ENCODE data around the gene RAD21L1. TPM values are rescaled to one million over a fixed set of nuclear protein-coding genes. Genes with fewer than 3 reads are reported as not detected.
"Not testable (repeated sequence)": the region's sequence is repeated elsewhere in the genome, so short reads cannot be mapped to it uniquely, and the experiment has no call there.

RAD21L1 gene
- total RNA-seq, 2 donors from 2014 or later, result 0.25 to 0.47 TPM

- no peak overlapping the region for H3K27ac Mint-ChIP-seq
- no peaks in the 10 kb centered on the region for H3K36me3 Mint-ChIP-seq
- ATAC-seq, result no peak
Observed at GRCh38 chr20:1212023-1212422, 13.8 kb upstream of the RAD21L1 start.

GRCh38 chr20:1212607-1213396 is 13.0 kb upstream of the RAD21L1 start:
- Mint-ChIP-seq H3K9me3 (no peaks in the 10 kb centered on the region), H3K27ac (no peak overlapping the region), H3K36me3 (peaks cover 0 to 5% of the 10 kb centered on the region in 2 donors)
- peak in 1 of 2 donors; percentile 72 for DNase-seq (ENCODE audit: low spot score in 2 of 2)
- peak; percentile 34 to 89 for ATAC-seq

More at GRCh38 chr20:1212023-1212422, 13.8 kb upstream of the RAD21L1 start:
- no peaks in the 10 kb centered on the region for H3K9me3 Mint-ChIP-seq
- DNase-seq (ENCODE audit: low spot score in 2 of 2), result no peak

DNA sequence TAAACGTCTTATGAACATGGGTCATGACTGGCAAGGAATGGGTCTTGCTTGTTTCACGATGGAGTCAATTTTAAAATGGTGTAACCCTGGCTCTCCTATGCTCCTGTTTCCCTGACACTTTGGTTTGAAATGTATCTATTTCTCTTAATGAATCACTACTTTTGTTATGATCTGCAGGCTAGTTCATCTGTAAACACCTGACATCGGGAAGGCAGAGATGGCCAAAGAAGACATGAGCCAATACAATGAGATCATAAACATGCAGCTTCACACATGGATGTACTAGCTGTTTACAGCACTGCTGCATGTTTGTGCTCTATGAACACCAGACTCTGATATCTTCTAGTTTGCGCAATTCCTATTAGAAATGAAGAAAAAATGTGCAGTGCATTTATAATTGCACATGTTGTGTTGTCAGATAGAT is 11.0 kb upstream of the RAD21L1 start:
- H3K36me3 Mint-ChIP-seq, result peaks cover 0 to 13% of the 10 kb centered on the region in 2 donors
- H3K27ac Mint-ChIP-seq, result peak overlapping the region; percentile 63 to 93
- H3K9me3 Mint-ChIP-seq, result peaks cover 0 to 8% of the 10 kb centered on the region in 2 donors
- DNase-seq (ENCODE audit: low spot score in 2 of 2) (no peak), ATAC-seq (peak; percentile 11 to 66)

GRCh38 chr20:1215386-1216170 is 10.3 kb upstream of the RAD21L1 start:
- H3K27ac Mint-ChIP-seq, result peak overlapping the region; percentile 63 to 93
- peaks cover 0 to 8% of the 10 kb centered on the region in 2 donors for H3K9me3 Mint-ChIP-seq
- DNase-seq (ENCODE audit: low spot score in 2 of 2), result peak in 1 of 2 donors; percentile 66
- peaks cover 0 to 13% of the 10 kb centered on the region in 2 donors for H3K36me3 Mint-ChIP-seq
- peak; percentile 80 to 92 for ATAC-seq

- not testable (repeated sequence) for ATAC-seq; DNase-seq (ENCODE audit: low spot score in 2 of 2); H3K9me3 Mint-ChIP-seq
- peaks cover 0 to 13% of the 10 kb centered on the region in 2 donors for H3K36me3 Mint-ChIP-seq
- peak overlapping the region in 1 of 2 donors; percentile 58 for H3K27ac Mint-ChIP-seq
Observed at GRCh38 chr20:1216527-1217427, 9.1 kb upstream of the RAD21L1 start.

GRCh38 chr20:1222750-1223149 is 3.1 kb upstream of the RAD21L1 start:
- H3K36me3 Mint-ChIP-seq; DNase-seq (ENCODE audit: low spot score in 2 of 2); ATAC-seq; H3K27ac Mint-ChIP-seq: not testable (repeated sequence)
- peaks cover 0 to 14% of the 10 kb centered on the region in 2 donors for H3K9me3 Mint-ChIP-seq

DNA sequence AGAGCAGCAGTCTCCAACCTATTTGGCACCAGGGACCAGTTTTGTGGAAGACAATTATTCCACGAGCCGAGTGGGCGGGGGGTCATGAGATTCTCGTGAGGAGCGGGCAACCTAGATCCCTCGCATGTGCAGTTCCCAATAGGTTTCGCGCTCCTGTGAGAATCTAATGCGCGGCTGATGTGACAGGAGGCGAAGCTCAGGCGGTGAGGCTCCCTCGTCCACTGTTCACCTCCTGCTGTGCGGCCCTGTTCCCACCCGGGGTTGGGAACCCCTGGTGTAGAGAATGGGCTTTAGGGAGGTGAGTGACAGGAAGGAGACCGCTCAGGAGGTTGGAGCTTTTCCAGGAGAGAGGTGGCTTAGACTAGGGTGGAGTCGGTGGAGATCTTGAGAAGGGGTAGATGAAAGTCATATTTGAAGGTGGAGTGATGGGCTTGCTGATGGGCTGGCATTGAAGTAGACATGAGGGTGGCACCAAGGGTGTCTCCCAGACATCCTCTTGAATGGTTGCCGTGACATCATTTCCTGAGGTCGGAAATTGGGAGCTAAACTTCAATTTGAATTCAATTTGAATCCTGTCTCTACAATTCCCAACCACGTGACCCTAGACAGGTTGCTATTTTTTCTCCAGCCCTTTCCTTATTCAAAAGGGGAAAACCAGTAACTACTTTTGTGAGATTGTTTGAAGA is 1.5 kb upstream of the RAD21L1 start:
- no peak for ATAC-seq
- Mint-ChIP-seq H3K36me3 (no peaks in the 10 kb centered on the region), H3K9me3 (peaks cover 0 to 10% of the 10 kb centered on the region in 2 donors), H3K27ac (no peak overlapping the region)
- DNase-seq (ENCODE audit: low spot score in 2 of 2), result no peak

GRCh38 chr20:1225263-1225782 is 521 bp upstream of the RAD21L1 start:
- no peak for DNase-seq (ENCODE audit: low spot score in 2 of 2)
- Mint-ChIP-seq H3K9me3 (peaks cover 0 to 5% of the 10 kb centered on the region in 2 donors), H3K36me3 (no peaks in the 10 kb centered on the region), H3K27ac (no peak overlapping the region)
- peak in 1 of 2 donors; percentile 68 for ATAC-seq

DNA sequence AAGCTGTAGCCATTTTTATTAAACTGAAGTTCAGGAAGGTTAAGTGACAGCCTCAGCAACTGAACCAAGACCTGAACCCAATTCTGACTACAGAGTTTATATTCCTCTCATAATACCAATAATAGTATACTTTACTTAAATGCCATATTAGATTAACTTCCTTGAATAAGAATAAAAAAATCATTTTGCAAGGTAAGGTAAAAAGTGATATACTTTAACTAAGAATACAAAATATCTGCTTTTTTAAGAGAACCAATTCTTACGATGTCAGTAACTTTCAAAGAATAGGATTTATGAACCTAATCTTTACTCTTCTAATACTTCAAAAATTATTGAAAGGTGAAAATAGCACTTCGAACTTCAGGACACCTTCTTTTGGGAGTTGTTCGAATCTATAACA is 3.7 kb downstream of the RAD21L1 start:
- Mint-ChIP-seq H3K9me3 (peaks cover 0 to 1% of the 10 kb centered on the region in 2 donors), H3K27ac (no peak overlapping the region), H3K36me3 (no peaks in the 10 kb centered on the region)
- no peak for ATAC-seq
- DNase-seq (ENCODE audit: low spot score in 2 of 2), result no peak

DNA sequence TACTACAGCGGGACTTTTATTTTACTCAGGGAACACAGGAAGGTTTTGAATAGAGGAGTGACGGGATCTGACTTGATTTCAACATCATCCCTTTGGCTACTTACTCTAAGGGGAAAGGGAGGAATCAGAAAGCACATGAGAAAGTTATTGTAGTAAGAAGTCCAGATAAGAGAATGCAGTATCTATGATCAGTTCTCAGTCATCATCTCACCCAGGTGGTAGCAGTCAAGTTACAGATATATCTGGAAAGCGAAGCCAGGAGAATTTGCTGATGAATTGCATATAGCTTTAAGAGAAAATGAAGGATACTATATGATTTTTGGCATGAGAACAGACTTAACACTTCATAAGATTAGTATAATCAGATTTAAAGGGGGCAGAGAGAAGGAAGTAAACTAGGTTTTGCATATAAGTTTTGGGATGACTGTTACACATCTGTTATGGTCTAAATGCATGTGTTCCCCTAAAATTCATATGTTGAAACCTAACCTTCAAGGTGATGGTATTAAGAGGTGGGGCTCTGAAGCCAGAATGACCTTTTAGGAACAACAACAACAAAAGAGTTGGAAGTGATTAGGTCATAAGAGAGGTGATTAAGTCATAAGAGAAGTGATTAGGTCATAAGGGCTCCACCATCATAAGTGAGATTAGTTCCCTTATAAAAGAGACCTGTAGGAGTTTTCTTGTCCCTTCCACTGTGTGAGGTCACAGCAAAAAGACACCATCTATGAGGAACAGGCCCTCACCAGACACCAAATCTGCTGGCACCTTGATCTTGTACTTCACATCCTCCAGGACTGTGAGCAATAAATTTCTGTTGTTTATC is 6.7 kb downstream of the RAD21L1 start:
- Mint-ChIP-seq H3K36me3 (no peaks in the 10 kb centered on the region), H3K27ac (no peak overlapping the region), H3K9me3 (no peaks in the 10 kb centered on the region)
- DNase-seq (ENCODE audit: low spot score in 2 of 2) (no peak), ATAC-seq (peak in 1 of 2 donors; percentile 49)

- no peak for ATAC-seq
- Mint-ChIP-seq H3K27ac (no peak overlapping the region), H3K36me3 (no peaks in the 10 kb centered on the region), H3K9me3 (no peaks in the 10 kb centered on the region)
- DNase-seq (ENCODE audit: low spot score in 2 of 2), result no peak
Observed at GRCh38 chr20:1240549-1240948, 14.7 kb downstream of the RAD21L1 start.

DNA sequence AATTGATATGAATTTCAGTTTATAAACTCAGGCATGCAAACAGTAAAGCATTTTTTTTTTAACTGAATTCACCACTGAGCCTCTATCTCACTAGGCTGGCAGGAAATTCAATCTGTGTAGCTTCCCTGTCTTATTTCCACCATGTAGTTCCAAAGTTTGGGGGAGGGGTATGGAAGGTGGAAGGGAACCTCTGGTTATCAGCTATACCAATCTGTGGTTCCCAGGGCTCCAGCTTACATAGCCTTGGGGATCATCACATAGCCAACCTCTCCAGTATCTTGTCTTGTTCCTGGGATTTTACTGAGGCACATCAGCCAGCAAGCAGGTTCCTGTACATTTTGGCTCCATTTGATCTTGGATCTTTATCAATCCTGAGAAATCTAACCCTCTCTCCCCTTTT is 15.6 kb downstream of the RAD21L1 start:
- ATAC-seq (no peak), DNase-seq (ENCODE audit: low spot score in 2 of 2) (no peak)
- H3K27ac Mint-ChIP-seq, result no peak overlapping the region
- no peaks in the 10 kb centered on the region for H3K9me3 Mint-ChIP-seq
- H3K36me3 Mint-ChIP-seq, result no peaks in the 10 kb centered on the region

DNA sequence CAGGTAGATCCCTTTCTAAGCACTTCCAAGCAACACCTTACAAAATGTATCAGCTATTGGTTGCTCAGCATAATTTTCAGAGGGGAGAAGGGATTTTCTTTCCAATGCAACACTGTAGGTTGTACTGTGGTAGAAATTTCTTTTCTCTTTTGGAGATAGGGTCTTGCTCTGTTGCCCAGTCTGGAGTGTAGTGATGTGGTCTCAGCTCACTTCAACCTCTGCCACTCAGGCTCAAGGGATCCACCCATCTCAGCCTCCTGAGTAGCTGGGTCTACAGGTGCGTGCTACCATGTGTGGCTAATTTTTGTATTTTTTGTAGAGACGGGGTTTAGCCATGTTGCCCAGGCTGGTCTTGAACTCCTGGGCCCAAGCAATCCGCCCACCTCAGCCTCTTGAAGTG is 16.3 kb downstream of the RAD21L1 start:
- Mint-ChIP-seq H3K27ac (no peak overlapping the region), H3K36me3 (no peaks in the 10 kb centered on the region), H3K9me3 (no peaks in the 10 kb centered on the region)
- ATAC-seq (no peak), DNase-seq (ENCODE audit: low spot score in 2 of 2) (no peak)

GRCh38 chr20:1242530-1242929 is 16.7 kb downstream of the RAD21L1 start:
- Mint-ChIP-seq H3K9me3 (no peaks in the 10 kb centered on the region), H3K36me3 (no peaks in the 10 kb centered on the region), H3K27ac (no peak overlapping the region)
- DNase-seq (ENCODE audit: low spot score in 2 of 2), result no peak
- peak in 1 of 2 donors; percentile 50 for ATAC-seq

- DNase-seq (ENCODE audit: low spot score in 2 of 2), result no peak
Observed at GRCh38 chr20:1245578-1245977, 19.7 kb downstream of the RAD21L1 start.

More at GRCh38 chr20:1245578-1245977, 19.7 kb downstream of the RAD21L1 start:
- H3K9me3 Mint-ChIP-seq, result no peaks in the 10 kb centered on the region
- no peak for ATAC-seq
- peaks cover 0 to 4% of the 10 kb centered on the region in 2 donors for H3K36me3 Mint-ChIP-seq
- no peak overlapping the region for H3K27ac Mint-ChIP-seq
